Activated CD8-positive, alpha-beta memory T cell treated with anti-CD3 and anti-CD28 coated beads, Interleukin-2, amount 50 U/mL, for 1 hour (primary cell): ENCODE results near the gene CNTN6.

Experiments
- DNase-seq: peaks from one replicate; pipeline ENCODE4 v3.0.0-alpha.2; 2020; ENCODE audit errors: extremely low read depth

Gene CNTN6

GRCh38 chr3:1172644-1173043 is 79.8 kb downstream of the CNTN6 start:
- no peak for DNase-seq

DNA sequence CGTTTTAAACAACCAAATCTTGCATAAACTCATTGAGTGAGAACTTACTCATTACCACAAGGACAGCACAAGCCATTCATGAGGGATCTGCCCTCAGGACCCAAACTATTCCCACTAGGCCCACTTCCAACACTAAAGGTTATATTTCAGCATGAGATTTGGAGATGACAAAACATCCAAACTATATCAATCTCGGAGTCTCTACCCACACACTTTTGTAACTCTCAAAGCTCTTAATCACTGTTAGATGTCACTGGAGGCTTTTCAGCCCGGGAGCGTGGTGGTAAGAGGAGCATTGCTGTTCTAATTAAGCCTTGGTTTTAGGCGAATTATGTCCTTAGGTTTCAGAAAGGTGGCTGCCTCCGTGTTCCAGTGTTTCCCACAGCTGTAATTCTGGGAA is 86.3 kb downstream of the CNTN6 start:
- no peak for DNase-seq

- no peak for DNase-seq
Measured at GRCh38 chr3:1183320-1184048, 90.7 kb downstream of the CNTN6 start.

GRCh38 chr3:1190569-1190968 is 97.7 kb downstream of the CNTN6 start:
- no peak for DNase-seq

DNA sequence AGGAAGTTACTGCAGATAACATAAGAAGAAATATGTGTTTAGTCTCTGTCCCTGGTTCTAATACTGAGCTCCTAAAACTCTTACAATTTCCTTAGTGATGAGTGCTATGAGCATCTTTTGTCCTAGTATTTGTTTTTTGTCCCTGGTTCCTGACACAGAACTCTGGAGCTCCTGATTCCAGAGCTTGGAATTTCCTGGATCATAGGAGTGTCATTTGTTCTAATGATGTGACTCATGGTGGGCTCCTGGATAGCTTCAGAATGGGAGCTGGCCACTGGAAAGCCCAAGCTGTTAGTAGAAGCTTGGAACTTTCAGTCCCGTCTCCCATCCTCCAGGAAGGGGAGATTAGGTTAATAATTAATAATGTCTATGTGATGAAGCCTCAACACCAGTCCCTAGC is 98.2 kb downstream of the CNTN6 start:
- DNase-seq = no peak

DNA sequence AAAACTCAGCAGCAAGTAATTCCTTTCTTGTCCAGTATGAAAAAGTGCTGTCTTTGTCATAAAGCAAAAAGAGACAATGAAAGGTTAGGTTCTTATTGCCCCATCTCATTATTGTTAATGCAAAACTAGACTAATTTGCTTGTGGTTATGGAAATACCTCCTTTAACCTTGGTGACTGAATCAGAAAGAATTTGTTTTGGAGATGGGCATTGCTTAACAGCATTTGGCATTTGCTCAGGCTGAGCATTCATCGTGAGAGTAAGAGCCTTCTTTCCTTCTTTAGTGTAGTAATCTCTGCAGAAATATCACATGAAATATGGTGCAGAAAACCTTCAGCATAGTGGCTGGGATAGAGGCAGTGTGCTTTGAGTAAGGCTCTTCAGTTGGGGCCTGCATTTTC is 103.1 kb downstream of the CNTN6 start:
- DNase-seq = no peak

GRCh38 chr3:1197051-1197450 is 104.2 kb downstream of the CNTN6 start:
- DNase-seq = no peak

GRCh38 chr3:1200371-1200770 is 107.5 kb downstream of the CNTN6 start:
- no peak for DNase-seq

- DNase-seq = no peak
Measured at GRCh38 chr3:1207904-1208303, 115.1 kb downstream of the CNTN6 start.

- DNase-seq = no peak
Measured at GRCh38 chr3:1214933-1215332, 122.1 kb downstream of the CNTN6 start.

- no peak for DNase-seq
Measured at GRCh38 chr3:1216856-1217255, 124.0 kb downstream of the CNTN6 start.

DNA sequence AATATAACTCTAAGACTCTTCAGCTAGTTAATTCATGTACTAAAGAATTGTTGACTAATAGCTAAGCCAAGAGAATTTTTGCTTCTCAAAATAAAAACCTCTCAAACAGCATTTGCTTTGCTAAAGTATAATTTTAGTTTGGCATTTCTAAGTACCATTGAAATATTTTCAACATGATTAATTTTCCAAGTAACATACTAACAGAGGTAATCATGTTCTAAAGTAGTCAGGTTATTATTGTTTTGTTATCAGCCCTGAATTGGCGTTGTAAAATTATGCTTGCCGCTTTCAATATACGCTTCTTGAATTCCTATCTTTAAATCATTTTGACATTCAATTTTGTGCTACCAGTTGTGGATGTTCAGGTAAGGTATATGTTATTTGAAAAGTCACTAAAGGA is 134.3 kb downstream of the CNTN6 start:
- DNase-seq = no peak

DNA sequence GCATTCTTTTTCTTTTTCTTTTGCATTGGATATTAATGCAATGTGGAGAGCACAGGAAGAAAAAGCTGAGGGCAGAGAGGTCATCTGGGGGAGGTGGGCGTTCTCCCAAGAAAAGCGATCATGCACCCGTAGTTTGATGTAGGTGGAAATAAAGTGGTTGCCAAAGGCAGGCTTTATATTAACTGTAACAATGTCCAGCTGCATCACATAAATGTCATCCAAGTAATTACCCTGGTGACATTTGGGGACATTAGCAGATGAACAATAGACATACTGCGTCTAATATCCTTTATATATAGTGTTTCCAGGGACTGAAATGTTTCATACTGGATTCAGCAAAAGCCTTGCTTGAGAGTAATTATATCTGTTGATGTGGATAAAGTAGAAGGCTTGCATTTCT is 135.5 kb downstream of the CNTN6 start:
- DNase-seq = no peak

GRCh38 chr3:1230920-1231319 is 138.1 kb downstream of the CNTN6 start:
- DNase-seq = no peak

GRCh38 chr3:1232276-1232675 is 139.5 kb downstream of the CNTN6 start:
- no peak for DNase-seq

GRCh38 chr3:1235526-1236120 is 142.8 kb downstream of the CNTN6 start:
- DNase-seq = no peak

DNA sequence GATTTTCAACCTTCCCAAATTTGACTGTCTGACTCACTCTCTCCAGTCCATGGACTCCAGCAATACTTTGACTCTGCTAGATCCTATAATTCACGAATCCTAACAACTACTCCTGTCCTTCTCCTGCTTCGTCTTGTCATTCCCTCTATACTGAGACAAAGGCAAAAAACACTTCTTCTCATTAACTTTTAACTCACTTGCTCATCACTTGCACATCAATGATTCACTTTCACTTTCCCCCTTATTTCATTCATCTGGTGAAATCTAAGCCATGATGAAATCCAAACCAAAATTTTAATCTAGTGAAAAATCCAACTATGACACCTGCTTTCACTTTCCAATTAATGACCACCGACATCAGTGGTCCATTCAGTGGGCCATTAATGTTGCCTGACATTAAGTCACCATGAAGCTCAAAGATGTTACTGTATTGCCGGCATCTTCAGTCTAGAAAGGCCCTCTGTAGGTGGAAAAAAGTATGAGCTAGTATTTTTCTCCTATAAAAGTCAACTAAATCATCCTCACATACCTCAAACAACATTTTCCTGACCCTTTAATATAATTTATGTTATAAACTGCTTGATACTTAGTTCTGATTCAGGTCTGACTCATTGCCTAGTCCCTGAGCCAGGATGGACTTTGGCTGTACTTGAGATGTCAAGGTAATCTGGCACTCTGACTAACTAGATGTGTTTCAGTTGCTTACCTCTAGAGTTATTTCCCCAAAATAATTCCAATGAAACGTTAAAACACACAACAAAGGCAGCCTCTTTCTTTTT is 158.6 kb downstream of the CNTN6 start:
- no peak for DNase-seq

DNA sequence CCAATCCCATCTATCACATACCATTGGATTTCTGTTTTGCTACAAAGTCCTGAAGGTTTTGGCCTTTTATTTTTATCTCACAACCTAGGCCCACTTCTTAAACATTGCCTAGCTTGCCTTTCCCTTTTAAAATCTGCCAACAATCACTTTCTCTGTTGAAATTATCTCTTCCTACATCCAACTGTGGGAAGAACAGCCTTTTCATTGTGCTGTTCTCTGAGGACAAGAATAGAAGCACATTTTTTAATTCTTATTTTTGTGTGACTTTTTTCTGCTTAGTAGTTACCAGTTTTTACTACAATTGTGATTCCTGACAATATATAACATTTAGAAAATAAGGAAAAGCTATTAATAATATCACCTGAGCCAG is 159.2 kb downstream of the CNTN6 start:
- no peak for DNase-seq

- DNase-seq = no peak
Measured at GRCh38 chr3:1262246-1262645, 169.4 kb downstream of the CNTN6 start.

GRCh38 chr3:1263121-1263520 is 170.3 kb downstream of the CNTN6 start:
- no peak for DNase-seq

DNA sequence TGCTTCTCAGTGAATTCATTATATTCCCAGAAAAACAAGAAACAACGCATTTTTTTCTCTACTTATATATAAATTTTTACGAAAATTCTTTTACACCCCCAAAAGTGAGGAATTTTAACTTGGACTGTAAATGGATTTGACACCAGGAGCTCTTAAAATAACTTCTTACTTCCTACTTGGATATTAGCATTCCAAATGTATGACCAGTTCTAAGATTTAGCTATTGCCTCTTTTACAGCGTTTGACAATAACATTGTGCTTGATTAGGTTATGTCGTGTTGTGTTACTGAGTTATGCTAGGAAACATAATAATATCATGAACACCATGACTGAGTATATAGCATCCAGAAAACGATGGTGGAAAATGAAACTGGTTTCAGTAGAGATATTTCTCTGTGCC is 177.0 kb downstream of the CNTN6 start:
- DNase-seq = no peak

- no peak for DNase-seq
Measured at GRCh38 chr3:1272546-1273265, 179.9 kb downstream of the CNTN6 start.
